GM10248 (cell line): ENCODE measurements around the gene KLHL8.

ENCODE experiments used
- CTCF ChIA-PET: fragments of 300-600 bp; sonication (Branson Sonifier 250); formaldehyde crosslinking; extraction: SDS; loops from one replicate; lab custom pipeline; 2021; ENCODE audit warnings: antibody characterized with exemption; lab: Yijun Ruan, JAX
- POLR2A ChIA-PET: fragments of 350-650 bp; sonication (Branson Sonifier 250); formaldehyde crosslinking; extraction: SDS; loops from one replicate; lab custom pipeline; 2020; ENCODE audit warnings: antibody characterized with exemption; lab: Yijun Ruan, JAX
- DNase-seq: peaks from one replicate; pipeline ENCODE4 v3.0.0; 2012; ENCODE audit errors: extremely low spot score
- CTCF ChIP-seq: IDR thresholded peaks from 2 replicates; pipeline ENCODE4 v1.5.1; 2012; ENCODE audit warnings: mild to moderate bottlenecking, low read depth; ENCODE audit errors: extremely low read depth, missing control alignments, control extremely low read depth

Gene KLHL8

GRCh38 chr4:87179751-87180150 is 40.7 kb downstream of the KLHL8 start:
- POLR2A ChIA-PET: no interaction called here
- CTCF ChIA-PET: interaction anchor here (1.1 to 1.3 kb wide), 2 partner anchors 10 to 28 kb away, joined by 3 read pairs; no protein-coding TSS in a partner anchor
- no peak for DNase-seq

DNA sequence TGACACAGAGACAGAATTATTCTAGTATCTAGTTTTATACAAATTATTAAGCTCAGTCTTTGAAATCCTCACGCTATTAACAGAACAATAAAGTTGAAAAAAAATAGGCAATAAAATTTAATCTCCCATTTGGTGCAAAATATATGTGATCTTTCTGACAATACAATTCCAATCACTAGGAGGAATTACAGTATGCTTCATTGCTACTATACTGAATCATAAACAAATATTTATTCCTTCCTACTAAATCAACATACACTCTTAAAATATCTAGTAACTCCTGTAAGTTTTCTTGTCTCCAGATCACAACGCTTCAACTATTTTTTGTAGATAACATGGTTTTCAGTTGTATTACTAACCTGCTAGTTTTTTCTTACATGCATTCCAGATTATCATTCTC is 45.7 kb downstream of the KLHL8 start:
- no peak for TF ChIP-seq CTCF
- ChIA-PET POLR2A (no interaction called here), CTCF (interaction anchor here (0.7 to 1.0 kb wide), 2 partner anchors 21 to 24 kb away, joined by 3 read pairs; no protein-coding TSS in a partner anchor)
- no peak for DNase-seq

More at GRCh38 chr4:87179751-87180150, 40.7 kb downstream of the KLHL8 start:
- TF ChIP-seq CTCF: no peak

- DNase-seq: no peak
- ChIA-PET POLR2A (no interaction called here), CTCF (interaction anchor here (0.7 to 2.4 kb wide), 4 partner anchors 10 to 21 kb away, joined by 3 to 11 read pairs (median 3); no protein-coding TSS in a partner anchor)
- no peak for TF ChIP-seq CTCF
Measured at GRCh38 chr4:87171944-87172343, 48.5 kb downstream of the KLHL8 start.

DNA sequence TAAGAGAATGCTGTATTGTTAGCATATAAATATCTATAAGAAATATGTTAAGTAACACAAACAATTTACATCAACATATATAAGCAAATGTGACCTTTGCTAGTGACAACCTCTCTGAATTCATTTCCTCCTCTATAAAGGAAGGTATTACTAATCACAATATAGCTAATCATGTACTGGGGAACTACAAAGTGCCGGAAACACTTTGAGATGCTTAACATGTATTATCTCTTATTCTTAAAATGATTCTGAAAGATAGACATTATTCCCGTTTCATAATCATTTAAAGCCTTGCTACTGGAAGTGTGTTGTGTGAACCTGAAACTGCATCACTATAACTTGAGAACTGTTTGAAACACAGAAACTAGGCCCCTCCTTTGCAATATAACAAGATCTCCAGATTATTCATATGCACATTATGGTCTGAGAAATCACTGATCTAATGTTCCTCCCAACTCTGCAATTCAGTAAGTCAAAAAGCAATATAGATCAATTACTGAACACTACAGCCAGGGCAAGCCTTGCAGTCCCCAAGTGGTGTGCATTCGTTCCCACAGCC is 54.0 kb downstream of the KLHL8 start:
- POLR2A ChIA-PET: no interaction called here
- no peak for DNase-seq
- CTCF ChIA-PET: interaction anchor here (1.2 to 7.9 kb wide), 2 partner anchors 15 to 243 kb away, joined by 4 to 55 read pairs; no protein-coding TSS in a partner anchor
- no peak for TF ChIP-seq CTCF

DNA sequence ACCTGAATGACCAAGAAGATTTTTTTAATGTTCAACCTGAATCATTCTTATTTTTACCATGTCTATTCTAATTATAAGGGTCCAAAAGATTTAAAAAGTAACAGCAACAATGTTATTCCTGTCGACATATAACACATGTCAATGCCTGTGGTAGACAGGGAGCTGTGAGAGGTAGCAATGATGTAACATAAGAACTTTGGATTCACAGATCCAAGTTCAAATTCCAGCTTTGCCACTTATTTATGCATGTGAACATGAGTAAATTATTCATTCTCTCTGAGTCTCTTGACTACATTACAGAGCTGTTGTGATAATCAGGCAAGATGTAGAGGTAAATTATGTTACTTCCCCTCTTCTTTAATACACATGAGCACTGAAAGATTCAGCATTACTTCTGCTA is 54.5 kb downstream of the KLHL8 start:
- CTCF ChIA-PET: interaction anchor here (1.2 to 7.9 kb wide), 2 partner anchors 14 to 243 kb away, joined by 4 to 55 read pairs; no protein-coding TSS in a partner anchor
- no peak for TF ChIP-seq CTCF
- DNase-seq: no peak
- POLR2A ChIA-PET: no interaction called here

DNA sequence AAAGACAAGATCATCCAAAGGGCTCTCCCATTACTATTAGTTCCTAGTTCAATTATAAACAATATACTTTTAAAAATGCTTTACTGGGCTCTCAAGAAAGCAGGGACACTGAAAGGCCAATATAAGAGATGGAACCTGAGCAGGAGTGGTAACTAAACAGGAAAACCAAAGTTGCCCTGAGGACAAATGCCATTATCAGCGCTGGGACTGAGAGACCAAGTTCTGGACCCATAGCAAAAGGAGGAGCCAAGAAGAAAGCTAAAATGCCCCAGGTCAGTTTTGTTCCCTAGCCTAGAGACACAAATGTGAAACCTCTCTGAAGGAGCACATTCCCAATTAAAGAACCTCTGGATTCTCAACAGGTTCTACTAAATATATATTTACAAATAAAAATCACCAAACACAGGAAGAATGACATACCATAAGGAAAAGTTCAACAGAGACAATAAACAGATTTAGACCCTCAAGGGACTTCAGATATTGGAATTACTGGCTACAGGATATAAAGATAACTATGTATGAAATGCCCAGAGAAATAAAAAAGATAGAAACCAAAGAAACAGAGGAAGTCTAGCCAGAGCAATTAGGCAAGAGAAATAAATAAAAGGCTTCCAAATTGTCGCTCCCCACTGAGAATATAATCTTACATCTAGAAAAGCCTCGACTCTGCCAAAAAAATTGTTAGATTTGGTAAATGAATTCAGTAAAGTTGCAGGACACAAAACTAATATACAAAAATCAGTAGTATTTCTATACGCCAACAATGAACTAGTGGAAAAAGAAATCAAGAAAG is 67.1 kb downstream of the KLHL8 start:
- ChIA-PET POLR2A (interaction anchor here (1.1 kb wide), 1 partner anchor 560 kb away, joined by 3 read pairs; no protein-coding TSS in a partner anchor), CTCF (interaction anchor here (1.9 to 5.5 kb wide), 4 partner anchors 10 to 83 kb away, joined by 7 to 85 read pairs (median 34); no protein-coding TSS in a partner anchor)
- TF ChIP-seq CTCF: no peak
- no peak for DNase-seq
